IPS-20b (cell line): Measurements from ENCODE around the gene CRIP2.

Experiments
- H3K27ac ChIP-seq: one replicate; pipeline ENCODE4 v1.5.1; 2013; ENCODE audit warnings: low read length
- H3K27me3 ChIP-seq: 2 replicates; pipeline ENCODE4 v1.6.1; 2013; ENCODE audit warnings: mild to moderate bottlenecking, low read length, inconsistent platforms; ENCODE audit not compliant: insufficient read depth
- H3K36me3 ChIP-seq: 2 replicates; pipeline ENCODE4 v1.6.1; 2013; ENCODE audit warnings: low read depth, mild to moderate bottlenecking, inconsistent platforms, low read length, moderate library complexity; ENCODE audit not compliant: insufficient read depth
- H3K4me1 ChIP-seq: 2 replicates; pipeline ENCODE4 v1.6.1; 2013; ENCODE audit warnings: mild to moderate bottlenecking, control low read depth, inconsistent platforms, low read length, moderate library complexity; ENCODE audit not compliant: insufficient read depth
- H3K4me3 ChIP-seq: 2 replicates; pipeline ENCODE4 v1.5.1; 2013; ENCODE audit warnings: mild to moderate bottlenecking, low read length, inconsistent platforms
- H3K9ac ChIP-seq: 2 replicates; pipeline ENCODE4 v1.6.1; 2013; ENCODE audit warnings: low read depth, mild to moderate bottlenecking, inconsistent platforms, low read length, moderate library complexity
- H3K9me3 ChIP-seq: 2 replicates; pipeline ENCODE4 v1.6.1; 2013; ENCODE audit warnings: mild to moderate bottlenecking, low read depth, low read length, inconsistent platforms; ENCODE audit not compliant: insufficient read depth

CRIP2 gene

DNA sequence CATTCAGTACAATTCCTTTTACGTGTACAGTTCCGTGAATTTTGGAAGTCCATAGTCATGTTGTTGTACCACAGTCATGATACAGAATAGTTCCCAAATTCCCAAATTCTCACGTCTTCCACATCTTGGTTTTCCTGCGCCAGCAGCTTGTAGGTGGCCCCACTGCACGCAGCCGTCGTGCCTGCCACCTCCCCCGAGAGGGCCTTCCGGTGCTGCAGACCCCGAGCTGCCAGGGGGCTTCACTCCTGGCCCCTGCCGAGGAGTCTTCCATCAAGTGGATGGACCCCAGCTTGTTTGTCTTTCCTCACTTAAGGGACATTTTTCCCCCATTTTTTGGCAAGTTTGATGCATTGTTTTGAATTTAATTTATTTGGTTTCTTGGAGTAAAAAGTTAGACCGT lies 38.2 kb upstream of the CRIP2 start:
- Histone ChIP-seq H3K36me3 (peaks cover 25% of the 10 kb centered on the region), H3K27ac (no peak overlapping the region), H3K9me3 (no peaks in the 10 kb centered on the region), H3K9ac (no peak overlapping the region), H3K4me1 (peaks cover 3% of the 10 kb centered on the region; the same call in 1 of the 2 replicates), H3K27me3 (no peaks in the 10 kb centered on the region), H3K4me3 (no peak overlapping the region)

DNA sequence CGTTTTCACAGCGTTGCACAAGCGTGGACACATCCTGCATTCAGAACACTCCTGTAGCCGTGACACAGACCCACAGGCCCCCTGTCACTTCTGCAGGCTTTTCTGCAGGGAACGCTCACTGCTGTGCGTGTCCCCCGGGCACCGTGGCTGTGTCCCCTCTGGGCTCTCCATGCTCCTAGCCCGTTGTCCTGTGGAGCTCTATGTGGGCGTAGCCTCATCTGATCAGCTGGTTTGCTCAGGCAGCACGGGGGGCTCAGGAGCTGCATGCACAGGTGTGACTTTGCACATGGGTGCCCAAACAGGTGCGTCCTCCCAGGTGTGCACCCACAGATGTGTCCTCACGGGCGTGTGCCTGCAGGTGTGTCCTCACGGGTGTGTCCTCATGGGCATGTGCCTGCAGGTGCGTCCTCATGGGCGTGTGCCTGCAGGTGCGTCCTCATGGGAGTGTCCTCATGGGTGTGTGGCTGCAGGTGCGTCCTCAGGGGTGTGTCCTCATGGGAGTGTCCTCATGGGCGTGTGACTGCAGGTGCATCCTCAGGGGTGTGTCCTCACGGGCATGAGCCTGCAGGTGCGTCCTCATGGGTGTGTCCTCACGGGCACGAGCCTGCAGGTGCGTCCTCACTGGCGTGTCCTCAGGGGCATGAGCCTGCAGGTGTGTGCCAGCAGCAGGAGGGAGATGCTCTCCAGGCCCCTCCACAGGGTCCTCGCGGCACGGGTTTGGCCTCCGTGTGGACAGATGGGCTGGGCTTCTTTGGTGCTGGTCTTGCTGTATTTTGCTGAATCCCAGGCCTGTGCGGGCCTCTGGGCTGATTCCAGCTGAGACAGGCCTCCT lies 37.5 kb upstream of the CRIP2 start:
- Histone ChIP-seq H3K4me1 (peaks cover 3% of the 10 kb centered on the region; the same call in 1 of the 2 replicates), H3K27me3 (no peaks in the 10 kb centered on the region), H3K36me3 (peaks cover 30% of the 10 kb centered on the region), H3K27ac (no peak overlapping the region), H3K9me3 (no peaks in the 10 kb centered on the region), H3K9ac (no peak overlapping the region), H3K4me3 (no peak overlapping the region)

DNA sequence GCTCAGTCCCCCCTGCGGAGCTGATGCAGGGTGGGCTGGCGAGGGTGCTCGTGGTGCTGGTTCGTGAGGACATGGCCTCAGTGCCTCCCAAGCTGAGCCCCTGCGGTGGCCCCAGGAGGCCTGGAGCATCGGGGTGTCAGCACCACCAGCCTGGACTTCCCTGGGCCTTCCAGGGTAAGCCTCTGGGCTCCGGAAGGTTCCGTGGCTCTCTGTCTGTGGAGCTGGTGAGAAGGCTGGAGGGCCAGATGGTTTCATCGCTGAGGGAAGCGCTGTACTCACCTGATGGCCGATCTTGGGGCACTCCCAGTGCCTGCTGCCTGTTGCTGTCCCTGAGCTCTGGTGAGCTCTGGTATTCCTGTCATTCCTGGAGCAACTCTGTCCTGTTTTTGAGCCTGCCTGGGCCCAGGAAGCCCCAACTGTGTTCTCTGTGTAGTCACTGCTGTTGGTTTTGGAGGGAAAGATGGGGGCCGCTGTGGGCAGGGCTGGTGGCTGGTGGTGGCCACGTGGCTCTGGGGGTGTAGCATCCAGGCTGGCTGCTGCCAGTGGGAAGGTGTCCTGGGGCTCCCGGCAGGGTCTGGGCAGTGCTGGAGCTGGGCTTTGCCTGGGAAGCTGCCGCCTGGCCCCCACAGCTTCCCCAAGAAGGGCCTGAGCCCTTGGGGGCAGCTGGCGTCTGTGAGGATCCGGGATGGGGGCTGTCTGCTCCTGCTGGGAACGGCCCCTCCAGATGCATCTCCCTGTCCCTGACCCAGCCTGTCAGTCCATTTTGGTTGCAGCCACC lies 36.7 kb upstream of the CRIP2 start:
- H3K27ac ChIP-seq: no peak overlapping the region

DNA sequence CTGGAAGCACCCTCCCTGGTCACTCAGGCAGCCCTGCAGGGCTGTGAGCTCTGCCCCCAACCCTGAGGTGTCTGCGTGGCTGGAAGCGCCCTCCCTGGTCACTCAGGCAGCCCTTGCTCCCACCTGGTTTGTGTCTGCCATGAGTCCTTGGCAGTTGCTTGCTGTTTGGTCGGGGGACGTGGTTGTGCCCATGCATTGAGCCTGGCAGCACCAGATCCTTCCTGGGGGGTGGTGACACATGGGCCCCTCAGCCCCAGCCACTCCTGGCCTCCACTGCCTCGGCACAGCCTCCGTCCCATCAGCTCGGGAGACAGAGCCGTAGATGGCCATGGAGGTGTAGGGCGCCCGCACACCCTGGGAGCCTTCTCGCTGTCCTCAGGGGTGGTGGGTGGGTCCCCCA lies 35.4 kb upstream of the CRIP2 start:
- H3K4me1 ChIP-seq: no peaks in the 10 kb centered on the region
- H3K36me3 ChIP-seq: peaks cover 38% of the 10 kb centered on the region
- no peaks in the 10 kb centered on the region for H3K27me3 ChIP-seq
- no peak overlapping the region for H3K4me3 ChIP-seq
- H3K9me3 ChIP-seq: no peaks in the 10 kb centered on the region
- no peak overlapping the region for H3K27ac ChIP-seq
- H3K9ac ChIP-seq: no peak overlapping the region

More for the DNA sequence above, 36.7 kb upstream of the CRIP2 start:
- Histone ChIP-seq H3K36me3 (peaks cover 33% of the 10 kb centered on the region), H3K9me3 (no peaks in the 10 kb centered on the region), H3K9ac (no peak overlapping the region), H3K27me3 (no peaks in the 10 kb centered on the region), H3K4me1 (no peaks in the 10 kb centered on the region), H3K4me3 (no peak overlapping the region)

DNA sequence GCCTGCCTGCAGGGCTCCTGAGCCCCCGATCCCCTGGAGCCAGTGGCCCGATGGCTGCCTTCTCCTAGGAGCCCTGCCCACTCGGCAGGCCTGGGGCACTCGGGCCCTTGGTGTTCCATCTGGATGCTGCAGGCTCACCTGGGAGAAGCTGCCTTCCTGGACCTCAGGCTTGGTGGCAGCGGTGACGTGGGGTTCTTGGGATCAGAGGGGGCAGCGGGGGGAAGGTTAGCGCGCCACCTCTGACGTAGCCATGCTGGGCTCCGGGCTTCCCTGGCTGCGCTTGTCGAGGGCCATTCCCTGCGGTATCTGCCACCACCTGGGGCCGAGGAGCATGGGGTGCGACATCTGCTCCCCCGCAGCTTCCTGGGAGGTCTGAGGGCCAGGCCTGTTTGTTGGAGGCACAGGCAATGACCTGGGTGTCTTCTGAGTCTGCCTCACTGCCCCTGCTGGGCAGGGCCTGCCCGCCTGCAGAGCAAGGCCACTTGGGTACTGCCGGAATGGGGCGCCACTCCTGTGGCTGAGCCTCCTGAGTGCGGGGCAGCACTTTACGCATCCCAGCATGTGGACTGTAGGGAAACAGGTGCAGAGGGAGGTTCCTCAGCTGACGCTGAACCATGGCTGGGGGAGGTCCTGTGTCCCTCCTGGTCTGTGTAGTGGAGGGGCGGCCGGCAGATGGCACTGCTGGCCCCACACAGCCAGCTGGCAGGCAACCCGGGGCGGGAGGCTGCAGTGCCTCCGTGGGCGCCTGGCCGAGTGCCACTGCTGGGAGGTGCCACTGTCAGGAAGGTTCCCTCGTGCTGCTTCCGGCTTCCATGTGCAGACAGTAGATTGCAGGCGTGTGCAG lies 34.7 kb upstream of the CRIP2 start:
- peaks cover 38% of the 10 kb centered on the region for H3K36me3 ChIP-seq
- H3K27me3 ChIP-seq: no peaks in the 10 kb centered on the region
- no peak overlapping the region for H3K4me3 ChIP-seq
- no peak overlapping the region for H3K9ac ChIP-seq
- no peak overlapping the region for H3K27ac ChIP-seq
- no peaks in the 10 kb centered on the region for H3K4me1 ChIP-seq
- H3K9me3 ChIP-seq: no peaks in the 10 kb centered on the region

DNA sequence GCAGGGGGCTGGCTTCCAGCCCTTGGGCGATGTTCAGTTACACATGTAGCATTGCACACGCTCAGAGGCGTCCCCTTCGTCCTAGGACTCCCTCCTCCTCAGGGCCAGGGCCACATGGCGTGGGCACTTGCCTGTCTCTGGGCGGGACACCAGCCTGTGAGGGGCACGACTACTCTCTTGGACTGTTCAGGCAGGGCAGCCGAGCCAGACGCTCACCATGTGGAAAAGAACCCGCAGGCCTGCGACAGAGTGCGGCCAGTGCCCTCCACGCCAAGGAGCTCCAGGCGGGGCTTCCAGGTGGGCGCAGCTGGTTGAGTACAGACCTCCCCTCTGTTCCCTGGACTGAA lies 34.1 kb upstream of the CRIP2 start:
- H3K27me3 ChIP-seq: no peaks in the 10 kb centered on the region

DNA sequence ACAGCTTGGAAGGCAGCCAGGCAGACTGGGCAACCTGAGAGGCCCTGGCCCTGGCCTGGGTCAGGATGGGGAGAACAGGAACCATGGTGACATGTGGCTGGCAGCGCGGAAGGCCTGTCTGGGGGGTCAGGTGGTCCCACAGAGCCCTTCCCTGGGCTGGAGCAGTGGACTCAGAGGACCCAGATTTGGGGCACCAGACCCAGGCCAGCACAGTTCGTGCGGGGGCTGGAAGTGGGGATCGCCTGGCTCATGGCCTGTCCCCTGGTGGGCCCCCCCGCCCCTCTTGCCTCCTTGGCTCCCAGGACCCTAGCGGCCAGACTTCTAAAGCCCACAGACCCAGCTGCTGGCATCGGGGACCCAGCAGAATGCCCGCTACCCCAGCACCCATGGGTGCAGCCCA lies 33.6 kb upstream of the CRIP2 start:
- no peaks in the 10 kb centered on the region for H3K4me1 ChIP-seq
- H3K27ac ChIP-seq: no peak overlapping the region
- H3K4me3 ChIP-seq: no peak overlapping the region
- H3K36me3 ChIP-seq: peaks cover 38% of the 10 kb centered on the region
- no peaks in the 10 kb centered on the region for H3K9me3 ChIP-seq
- no peaks in the 10 kb centered on the region for H3K27me3 ChIP-seq
- no peak overlapping the region for H3K9ac ChIP-seq

More for the DNA sequence above, 34.1 kb upstream of the CRIP2 start:
- Histone ChIP-seq H3K27ac (no peak overlapping the region), H3K9ac (no peak overlapping the region), H3K36me3 (peaks cover 38% of the 10 kb centered on the region), H3K4me1 (no peaks in the 10 kb centered on the region), H3K9me3 (no peaks in the 10 kb centered on the region), H3K4me3 (no peak overlapping the region)

DNA sequence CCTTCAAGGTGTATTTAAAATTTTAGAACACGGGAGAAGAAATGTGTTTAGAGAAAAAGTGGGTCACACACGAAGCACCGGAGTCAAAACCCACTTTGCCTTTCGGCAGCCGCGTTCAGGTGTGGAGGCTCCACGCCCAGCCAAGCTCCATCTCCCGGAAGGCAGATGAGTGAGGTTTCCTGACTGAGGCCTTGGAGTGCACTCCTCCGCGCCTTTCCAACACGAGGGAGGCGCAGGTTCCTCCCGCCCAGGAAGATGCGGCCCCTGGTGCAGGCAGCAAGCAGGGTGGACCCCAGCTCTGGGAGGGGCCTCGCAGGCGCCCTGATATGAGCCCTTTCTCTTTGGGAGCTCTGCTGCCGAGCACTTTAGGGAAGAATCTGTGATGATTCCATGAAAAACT lies 32.5 kb upstream of the CRIP2 start:
- H3K9ac ChIP-seq: no peak overlapping the region
- H3K36me3 ChIP-seq: peaks cover 35% of the 10 kb centered on the region
- H3K27me3 ChIP-seq: no peaks in the 10 kb centered on the region
- no peak overlapping the region for H3K4me3 ChIP-seq
- no peaks in the 10 kb centered on the region for H3K9me3 ChIP-seq
- no peak overlapping the region for H3K27ac ChIP-seq
- no peaks in the 10 kb centered on the region for H3K4me1 ChIP-seq

DNA sequence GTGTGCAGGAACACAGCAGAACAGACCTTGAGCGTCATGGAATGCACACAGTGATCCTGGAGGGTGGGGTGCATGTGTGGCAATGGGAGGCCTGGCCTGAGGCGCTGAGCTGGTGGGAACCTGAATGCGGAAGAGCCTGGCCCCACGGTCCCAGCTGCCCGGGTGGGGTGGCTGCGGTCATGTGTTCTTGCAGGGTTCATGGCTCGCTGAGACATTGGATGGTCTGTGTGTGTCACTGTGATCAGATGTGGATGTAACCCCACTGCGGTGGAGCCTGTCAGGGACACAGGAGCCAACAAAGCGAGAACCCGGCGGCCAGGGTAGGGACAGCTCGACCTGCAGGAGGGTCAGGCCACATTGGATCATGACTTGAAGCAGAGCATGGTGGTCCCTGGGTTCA lies 31.8 kb upstream of the CRIP2 start:
- Histone ChIP-seq H3K9ac (no peak overlapping the region), H3K27ac (no peak overlapping the region), H3K27me3 (no peaks in the 10 kb centered on the region), H3K9me3 (no peaks in the 10 kb centered on the region), H3K36me3 (peaks cover 35% of the 10 kb centered on the region), H3K4me3 (no peak overlapping the region), H3K4me1 (no peaks in the 10 kb centered on the region)

DNA sequence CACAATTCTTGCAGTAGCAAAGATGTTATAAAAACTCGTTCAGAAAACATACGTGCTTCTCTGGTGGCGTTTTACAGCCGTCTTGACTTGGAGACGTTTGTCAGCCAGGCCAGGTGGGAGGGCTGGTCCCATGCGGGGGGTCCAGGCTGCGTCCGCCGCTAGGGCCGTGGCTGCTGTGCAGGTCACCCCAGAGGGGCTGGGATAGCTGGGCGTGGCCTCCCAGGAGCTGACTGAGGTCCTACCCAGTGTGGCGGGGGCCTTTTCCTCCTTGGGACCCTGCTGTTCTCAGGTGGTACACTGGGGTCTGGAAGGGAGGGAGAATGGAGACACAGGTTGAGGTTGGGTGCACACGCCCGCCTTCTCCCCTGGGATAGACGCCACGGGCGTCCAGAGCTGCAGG lies 29.8 kb upstream of the CRIP2 start:
- H3K36me3 ChIP-seq: peaks cover 33% of the 10 kb centered on the region
- no peak overlapping the region for H3K4me3 ChIP-seq
- no peak overlapping the region for H3K27ac ChIP-seq
- no peak overlapping the region for H3K9ac ChIP-seq
- H3K4me1 ChIP-seq: no peaks in the 10 kb centered on the region
- no peaks in the 10 kb centered on the region for H3K27me3 ChIP-seq
- no peaks in the 10 kb centered on the region for H3K9me3 ChIP-seq

DNA sequence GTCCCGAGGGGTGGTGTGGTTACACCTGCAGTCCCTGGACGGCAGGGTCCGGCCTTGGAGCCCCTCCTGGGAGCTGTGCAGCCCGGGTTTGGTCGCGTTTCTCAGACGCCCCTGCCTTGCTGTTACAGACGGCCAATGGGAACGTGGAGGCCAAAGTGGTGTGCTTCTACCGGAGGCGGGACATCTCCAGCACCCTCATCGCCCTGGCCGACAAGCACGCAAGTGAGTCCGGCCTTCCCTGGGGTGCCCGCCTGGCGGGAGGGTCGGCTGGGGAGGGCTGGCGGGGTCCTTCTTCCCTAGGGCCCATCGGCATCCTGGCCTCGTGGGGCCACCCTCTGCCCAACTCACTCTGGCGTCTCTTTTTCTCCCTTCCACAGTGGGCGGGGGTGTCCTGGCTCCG lies 29.3 kb upstream of the CRIP2 start:
- Histone ChIP-seq H3K9ac (no peak overlapping the region), H3K27me3 (no peaks in the 10 kb centered on the region), H3K9me3 (no peaks in the 10 kb centered on the region), H3K4me3 (no peak overlapping the region), H3K4me1 (no peaks in the 10 kb centered on the region), H3K36me3 (peaks cover 33% of the 10 kb centered on the region), H3K27ac (no peak overlapping the region)
